Activated CD8-positive, alpha-beta T cell treated with anti-CD3 and anti-CD28 coated beads for 36 hours (primary cell): ENCODE data around the gene KRT15. TPM values are rescaled to one million over a fixed set of nuclear protein-coding genes. Genes with fewer than 3 reads are reported as not detected.

Experiments used
- ATAC-seq: fragments of 200-7000 bp; cut with Tn5 transposase; one replicate; pipeline ENCODE4 v1.10.0; 2021; ENCODE audit warnings: mild to moderate bottlenecking, moderate library complexity
- CTCF ChIA-PET: fragments of 350-600 bp; sonication (Branson Sonifier 250); formaldehyde crosslinking; loops from one replicate; lab custom pipeline; 2021; ENCODE audit warnings: antibody characterized with exemption; lab: Charles Lee
- POLR2A ChIA-PET: fragments of 350-600 bp; sonication (Branson Sonifier 250); formaldehyde crosslinking; loops from one replicate; lab custom pipeline; 2021; ENCODE audit warnings: antibody characterized with exemption; lab: Charles Lee
- DNase-seq: peaks from one replicate; pipeline ENCODE4 v3.0.0-alpha.2; 2020
- H3K27ac Mint-ChIP-seq: one replicate; pipeline ENCODE4 v1.8.0; 2021; ENCODE audit warnings: mild to moderate bottlenecking, mixed read lengths
- H3K27me3 Mint-ChIP-seq: one replicate; pipeline ENCODE4 v1.8.0; 2021; ENCODE audit warnings: mixed read lengths
- H3K36me3 Mint-ChIP-seq: one replicate; pipeline ENCODE4 v1.8.0; 2021; ENCODE audit warnings: low read depth, mixed read lengths
- H3K4me1 Mint-ChIP-seq: one replicate; pipeline ENCODE4 v1.8.0; 2021; ENCODE audit warnings: low read depth, mixed read lengths
- H3K4me3 Mint-ChIP-seq: one replicate; pipeline ENCODE4 v1.8.0; 2021; ENCODE audit warnings: mild to moderate bottlenecking, moderate library complexity, mixed read lengths
- H3K9me3 Mint-ChIP-seq: one replicate; pipeline ENCODE4 v1.8.0; 2021; ENCODE audit warnings: mixed read lengths
- intact Hi-C: fragments of 100-400 bp; cut with micrococcal nuclease; formaldehyde crosslinking; loops from one replicate; pipeline ENCODE4 v1.10.0; 2022
- total RNA-seq, 2 experiments: library from RNA; stranded (reverse); gene quantifications; one replicate each; pipeline ENCODE4 v1.2.3, GENCODE V29; 2021
- TF ChIP-seq, protein P1 (sequence below): fragments of 200-600 bp; IDR thresholded peaks from one replicate; pipeline ENCODE4 v1.8.0; 2022; ENCODE audit warnings: antibody characterized with exemption, mild to moderate bottlenecking

KRT15 gene
- total RNA-seq, 2 experiments from 2014 or later: not detected

- H3K4me3 Mint-ChIP-seq: no peak overlapping the region
- POLR2A ChIA-PET: no interaction called here
- CTCF ChIA-PET: interaction anchor here (1.4 kb wide), 1 partner anchor 68 kb away, joined by 3 read pairs; no protein-coding TSS in a partner anchor
- H3K4me1 Mint-ChIP-seq: no peaks in the 10 kb centered on the region
- no peaks in the 10 kb centered on the region for H3K36me3 Mint-ChIP-seq
- no peaks in the 10 kb centered on the region for H3K9me3 Mint-ChIP-seq
- no peak for DNase-seq
- TF ChIP-seq, protein P1, sequence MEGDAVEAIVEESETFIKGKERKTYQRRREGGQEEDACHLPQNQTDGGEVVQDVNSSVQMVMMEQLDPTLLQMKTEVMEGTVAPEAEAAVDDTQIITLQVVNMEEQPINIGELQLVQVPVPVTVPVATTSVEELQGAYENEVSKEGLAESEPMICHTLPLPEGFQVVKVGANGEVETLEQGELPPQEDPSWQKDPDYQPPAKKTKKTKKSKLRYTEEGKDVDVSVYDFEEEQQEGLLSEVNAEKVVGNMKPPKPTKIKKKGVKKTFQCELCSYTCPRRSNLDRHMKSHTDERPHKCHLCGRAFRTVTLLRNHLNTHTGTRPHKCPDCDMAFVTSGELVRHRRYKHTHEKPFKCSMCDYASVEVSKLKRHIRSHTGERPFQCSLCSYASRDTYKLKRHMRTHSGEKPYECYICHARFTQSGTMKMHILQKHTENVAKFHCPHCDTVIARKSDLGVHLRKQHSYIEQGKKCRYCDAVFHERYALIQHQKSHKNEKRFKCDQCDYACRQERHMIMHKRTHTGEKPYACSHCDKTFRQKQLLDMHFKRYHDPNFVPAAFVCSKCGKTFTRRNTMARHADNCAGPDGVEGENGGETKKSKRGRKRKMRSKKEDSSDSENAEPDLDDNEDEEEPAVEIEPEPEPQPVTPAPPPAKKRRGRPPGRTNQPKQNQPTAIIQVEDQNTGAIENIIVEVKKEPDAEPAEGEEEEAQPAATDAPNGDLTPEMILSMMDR: no peak
- intact Hi-C loops: no loop called here
- no peak overlapping the region for H3K27ac Mint-ChIP-seq
- peaks cover 2% of the 10 kb centered on the region for H3K27me3 Mint-ChIP-seq
- ATAC-seq: no peak
Measured at GRCh38 chr17:41480581-41480980, 38.1 kb downstream of the KRT15 start.

- Mint-ChIP-seq H3K27ac (no peak overlapping the region), H3K4me3 (no peak overlapping the region), H3K36me3 (no peaks in the 10 kb centered on the region), H3K4me1 (no peaks in the 10 kb centered on the region), H3K9me3 (no peaks in the 10 kb centered on the region), H3K27me3 (peaks cover 2% of the 10 kb centered on the region)
- ChIA-PET CTCF (interaction anchor here (1.4 kb wide), 1 partner anchor 68 kb away, joined by 3 read pairs; no protein-coding TSS in a partner anchor), POLR2A (no interaction called here)
- ATAC-seq (no peak), DNase-seq (no peak)
- TF ChIP-seq, protein P1: no peak
- intact Hi-C loops: no loop called here
Measured at GRCh38 chr17:41480136-41480535, 38.6 kb downstream of the KRT15 start.

- ATAC-seq: no peak
- Mint-ChIP-seq H3K36me3 (no peaks in the 10 kb centered on the region), H3K27me3 (no peaks in the 10 kb centered on the region), H3K9me3 (no peaks in the 10 kb centered on the region), H3K4me1 (no peaks in the 10 kb centered on the region), H3K4me3 (no peak overlapping the region), H3K27ac (no peak overlapping the region)
- ChIA-PET CTCF (interaction anchor here (1.3 kb wide), 1 partner anchor 70 kb away, joined by 4 read pairs; no protein-coding TSS in a partner anchor), POLR2A (no interaction called here)
- TF ChIP-seq, protein P1: no peak
- DNase-seq: no peak
- intact Hi-C loops: no loop called here
Measured at GRCh38 chr17:41478237-41478636, 40.5 kb downstream of the KRT15 start.

GRCh38 chr17:41476866-41477815 lies 41.5 kb downstream of the KRT15 start:
- ChIA-PET CTCF (interaction anchor here (1.3 kb wide), 1 partner anchor 71 kb away, joined by 4 read pairs; no protein-coding TSS in a partner anchor), POLR2A (no interaction called here)
- H3K4me3 Mint-ChIP-seq: no peak overlapping the region
- TF ChIP-seq, protein P1: no peak
- H3K9me3 Mint-ChIP-seq: no peaks in the 10 kb centered on the region
- no peak for DNase-seq
- no peaks in the 10 kb centered on the region for H3K27me3 Mint-ChIP-seq
- intact Hi-C loops: no loop called here
- no peaks in the 10 kb centered on the region for H3K4me1 Mint-ChIP-seq
- no peaks in the 10 kb centered on the region for H3K36me3 Mint-ChIP-seq
- H3K27ac Mint-ChIP-seq: no peak overlapping the region
- ATAC-seq: no peak

DNA sequence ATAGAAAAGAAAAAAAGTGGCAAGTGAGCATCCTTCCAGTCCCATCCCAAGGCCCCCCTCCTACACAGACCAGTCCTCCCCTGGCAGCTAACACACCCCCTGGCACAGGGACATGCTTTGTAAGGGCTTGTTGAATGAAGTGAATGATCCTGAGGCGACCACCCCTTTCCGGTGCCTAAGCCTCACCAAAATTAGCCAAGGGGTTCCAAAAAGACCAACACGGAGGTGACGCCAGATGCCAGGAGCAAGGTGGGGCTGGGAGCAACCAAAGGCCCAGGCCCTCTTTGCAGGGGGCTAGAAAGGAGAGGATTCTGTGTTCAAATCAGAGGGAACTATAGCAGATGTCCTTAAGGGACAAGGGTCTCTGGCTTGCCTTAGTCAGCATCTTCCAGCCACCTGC lies 43.3 kb downstream of the KRT15 start:
- no peak overlapping the region for H3K4me3 Mint-ChIP-seq
- no peaks in the 10 kb centered on the region for H3K4me1 Mint-ChIP-seq
- no peaks in the 10 kb centered on the region for H3K9me3 Mint-ChIP-seq
- ChIA-PET POLR2A (no interaction called here), CTCF (interaction anchor here (1.4 kb wide), 1 partner anchor 73 kb away, joined by 3 read pairs; no protein-coding TSS in a partner anchor)
- no peak overlapping the region for H3K27ac Mint-ChIP-seq
- H3K36me3 Mint-ChIP-seq: no peaks in the 10 kb centered on the region
- TF ChIP-seq, protein P1: no peak
- ATAC-seq: no peak
- intact Hi-C loops: no loop called here
- no peaks in the 10 kb centered on the region for H3K27me3 Mint-ChIP-seq
- no peak for DNase-seq
